ENCODE measurements around the gene ABHD6. TPM values are rescaled to one million over a fixed set of nuclear protein-coding genes. Genes with fewer than 3 reads are reported as not detected.
A peak's percentile ranks its signal among the peaks of the same experiment; 100 is the strongest.

Gene ABHD6
- polyA plus RNA-seq, 3 donors = 7.3 to 11.6 (median 9.0) TPM

GRCh38 chr3:58333206-58334012 lies 95.8 kb downstream of the ABHD6 start:
- H3K4me1 Mint-ChIP-seq = peaks cover 48% of the 10 kb centered on the region
- Histone ChIP-seq H3K4me2 (replicated peaks; ENCODE audit: extremely low read depth, low read length, poor library complexity, severe bottlenecking) (peak overlapping the region; percentile 80), H3K9me3 (replicated peaks in 1 of 2; ENCODE audit: control insufficient read depth in 1 of 2, insufficient read depth in 1 of 2, low read length in 2 of 2) (no peaks in the 10 kb centered on the region), H3K27ac (ENCODE audit: low read depth in 1 of 2, low read length in 2 of 2) (peak overlapping the region; percentile 65 to 94), H3K27me3 (ENCODE audit: control insufficient read depth in 2 of 2, insufficient read depth in 2 of 2, low read length in 2 of 2) (no peaks in the 10 kb centered on the region), H3K4me1 (ENCODE audit: control insufficient read depth in 1 of 2, insufficient read depth in 2 of 2, low read length in 2 of 2) (peaks cover 44% of the 10 kb centered on the region in 2 donors), H3K4me3 (replicated peaks in 1 of 3; ENCODE audit: low read depth in 2 of 3, low read length in 3 of 3) (peak overlapping the region; percentile 78 to 94 (median 92)), H4K20me1 (ENCODE audit: insufficient read depth, low read length) (peaks cover 5% of the 10 kb centered on the region), H3K79me2 (ENCODE audit: insufficient read depth, low read length) (peaks cover 52% of the 10 kb centered on the region), H2AFZ (ENCODE audit: insufficient read depth, low read depth, low read length, poor library complexity, severe bottlenecking) (peak overlapping the region; percentile 67), H3K36me3 (replicated peaks in 1 of 2; ENCODE audit: control insufficient read depth in 1 of 2, insufficient read depth in 2 of 2, low read length in 2 of 2) (no peaks in the 10 kb centered on the region), H3K9ac (ENCODE audit: insufficient read depth, low read length, poor library complexity, severe bottlenecking) (peak overlapping the region; percentile 80)
- under 1% methylated on average over 33 of the region's 37 CpGs for WGBS (ENCODE audit: insufficient coverage)
- H3K9me3 Mint-ChIP-seq = no peaks in the 10 kb centered on the region
- peak overlapping the region; percentile 95 to 100 (median 98) for H3K27ac Mint-ChIP-seq
- intact Hi-C loops (cut with micrococcal nuclease) = loop anchor here (2.0 to 10.0 kb wide), 5 partner anchors 23 to 349 kb away; partner anchors contain the start of gene KCTD6 (in 2 of the 2)
- peak in 1 of 3 donors; percentile 25 for DNase-seq
- TF ChIP-seq CTCF (IDR thresholded peaks at IDR 0.05) = no peak
- H3K36me3 Mint-ChIP-seq = peaks cover 4% of the 10 kb centered on the region in 2 donors
- peak overlapping the region; percentile 100 for H3K4me3 Mint-ChIP-seq
- peaks cover 0 to 3% (median 2%) of the 10 kb centered on the region in 3 donors for H3K27me3 Mint-ChIP-seq (ENCODE audit: low read depth in 3 of 3)

- H3K4me1 Mint-ChIP-seq = peaks cover 52% of the 10 kb centered on the region
Observed at GRCh38 chr3:58334013-58334321, 96.4 kb downstream of the ABHD6 start.

More at GRCh38 chr3:58334013-58334321, 96.4 kb downstream of the ABHD6 start:
- Histone ChIP-seq H3K9me3 (replicated peaks in 1 of 2; ENCODE audit: control insufficient read depth in 1 of 2, insufficient read depth in 1 of 2, low read length in 2 of 2) (no peaks in the 10 kb centered on the region), H2AFZ (ENCODE audit: insufficient read depth, low read depth, low read length, poor library complexity, severe bottlenecking) (peak overlapping the region; percentile 67), H3K4me2 (replicated peaks; ENCODE audit: extremely low read depth, low read length, poor library complexity, severe bottlenecking) (peak overlapping the region; percentile 80), H3K36me3 (replicated peaks in 1 of 2; ENCODE audit: control insufficient read depth in 1 of 2, insufficient read depth in 2 of 2, low read length in 2 of 2) (no peaks in the 10 kb centered on the region), H3K9ac (ENCODE audit: insufficient read depth, low read length, poor library complexity, severe bottlenecking) (peak overlapping the region; percentile 80), H3K4me3 (replicated peaks in 1 of 3; ENCODE audit: low read depth in 2 of 3, low read length in 3 of 3) (peak overlapping the region; percentile 78 to 94 (median 92)), H3K27ac (ENCODE audit: low read depth in 1 of 2, low read length in 2 of 2) (peak overlapping the region in 1 of 2 donors; percentile 94), H4K20me1 (ENCODE audit: insufficient read depth, low read length) (peaks cover 5% of the 10 kb centered on the region), H3K4me1 (ENCODE audit: control insufficient read depth in 1 of 2, insufficient read depth in 2 of 2, low read length in 2 of 2) (peaks cover 44% of the 10 kb centered on the region in 2 donors), H3K27me3 (ENCODE audit: control insufficient read depth in 2 of 2, insufficient read depth in 2 of 2, low read length in 2 of 2) (no peaks in the 10 kb centered on the region), H3K79me2 (ENCODE audit: insufficient read depth, low read length) (peaks cover 58% of the 10 kb centered on the region)
- DNase-seq = no peak
- 0% methylated on average over 1 of the region's 4 CpGs for WGBS (ENCODE audit: insufficient coverage)
- Mint-ChIP-seq H3K9me3 (no peaks in the 10 kb centered on the region), H3K27ac (peak overlapping the region; percentile 95 to 100 (median 98)), H3K27me3 (ENCODE audit: low read depth in 3 of 3) (peaks cover 0 to 3% (median 2%) of the 10 kb centered on the region in 3 donors), H3K36me3 (peaks cover 7 to 9% of the 10 kb centered on the region in 2 donors), H3K4me3 (peak overlapping the region; percentile 100)
- intact Hi-C loops (cut with micrococcal nuclease) = loop anchor here (2.0 to 10.0 kb wide), 5 partner anchors 23 to 349 kb away; partner anchors contain the start of gene KCTD6 (in 2 of the 2)
- no peak for TF ChIP-seq CTCF (IDR thresholded peaks at IDR 0.05)

Data from CD14-positive monocyte (primary cell).